ENCODE data around the gene OR2V1. TPM values are rescaled to one million over a fixed set of nuclear protein-coding genes. Genes with fewer than 3 reads are reported as not detected.
"Not testable (repeated sequence)": the region's sequence is repeated elsewhere in the genome, so short reads cannot be mapped to it uniquely, and the experiment has no call there.

OR2V1 gene
- total RNA-seq, 3 donors from 2014 or later: not detected

GRCh38 chr5:181098762-181099601 is 32.0 kb downstream of the OR2V1 start:
- Histone ChIP-seq H3K36me3 (ENCODE audit: low read depth) (no peaks in the 10 kb centered on the region), H3K4me1 (ENCODE audit: low read depth) (peaks cover 3% of the 10 kb centered on the region), H3K4me3 (no peak overlapping the region), H3K9me3 (no peaks in the 10 kb centered on the region)
- intact Hi-C loops (cut with DNase I, micrococcal nuclease): no loop called here
- no peak for DNase-seq
- ATAC-seq: no peak
- no peak for TF ChIP-seq CTCF (IDR thresholded peaks at IDR 0.05)

GRCh38 chr5:181097759-181098491 is 33.0 kb downstream of the OR2V1 start:
- H3K4me3 ChIP-seq; H3K4me1 ChIP-seq (ENCODE audit: low read depth); ATAC-seq; H3K9me3 ChIP-seq; H3K36me3 ChIP-seq (ENCODE audit: low read depth); DNase-seq; intact Hi-C loops (cut with DNase I, micrococcal nuclease): not testable (repeated sequence)

- ATAC-seq; H3K4me3 ChIP-seq; DNase-seq; H3K4me1 ChIP-seq (ENCODE audit: low read depth); H3K36me3 ChIP-seq (ENCODE audit: low read depth); H3K9me3 ChIP-seq; intact Hi-C loops (cut with DNase I, micrococcal nuclease): not testable (repeated sequence)
Measured at GRCh38 chr5:181097383-181097753, 33.6 kb downstream of the OR2V1 start.

GRCh38 chr5:181096721-181097382 is 34.1 kb downstream of the OR2V1 start:
- intact Hi-C loops (cut with DNase I, micrococcal nuclease); H3K4me3 ChIP-seq; ATAC-seq; DNase-seq; H3K4me1 ChIP-seq (ENCODE audit: low read depth); H3K9me3 ChIP-seq; H3K36me3 ChIP-seq (ENCODE audit: low read depth): not testable (repeated sequence)

- DNase-seq; H3K9me3 ChIP-seq; ATAC-seq; H3K4me1 ChIP-seq (ENCODE audit: low read depth); H3K36me3 ChIP-seq (ENCODE audit: low read depth); H3K4me3 ChIP-seq; intact Hi-C loops (cut with DNase I, micrococcal nuclease): not testable (repeated sequence)
Measured at GRCh38 chr5:181095162-181095561, 35.8 kb downstream of the OR2V1 start.

GRCh38 chr5:181092428-181092827 is 38.5 kb downstream of the OR2V1 start:
- intact Hi-C loops (cut with DNase I, micrococcal nuclease): no loop called here
- Histone ChIP-seq H3K4me1 (ENCODE audit: low read depth) (no peaks in the 10 kb centered on the region), H3K36me3 (ENCODE audit: low read depth) (no peaks in the 10 kb centered on the region), H3K4me3 (no peak overlapping the region), H3K9me3 (no peaks in the 10 kb centered on the region)
- no peak for DNase-seq
- TF ChIP-seq CTCF (IDR thresholded peaks at IDR 0.05): no peak
- no peak for ATAC-seq

GRCh38 chr5:181088289-181088688 is 42.7 kb downstream of the OR2V1 start:
- ATAC-seq: no peak
- DNase-seq: no peak
- intact Hi-C loops (cut with DNase I, micrococcal nuclease): no loop called here
- Histone ChIP-seq H3K9me3 (no peaks in the 10 kb centered on the region), H3K4me3 (no peak overlapping the region), H3K4me1 (ENCODE audit: low read depth) (no peaks in the 10 kb centered on the region), H3K36me3 (ENCODE audit: low read depth) (no peaks in the 10 kb centered on the region)
- no peak for TF ChIP-seq CTCF (IDR thresholded peaks at IDR 0.05)

Measured in mucosa of descending colon (tissue), 3 donors.